Thymus (tissue), 11 donors: ENCODE results near the gene FAM180B. TPM values are rescaled to one million over a fixed set of nuclear protein-coding genes. Genes with fewer than 3 reads are reported as not detected.

ENCODE experiments used
- DNase-seq, 9 donors: peaks; one replicate each; pipeline ENCODE4 v3.0.0-alpha.2; 2013; ENCODE audit warnings: low spot score in 9 of 9, low read depth in 6 of 9, missing footprints in 1 of 9
- H3K27ac ChIP-seq, 2 donors: one replicate each; pipeline ENCODE4 v1.5.1; 2013; ENCODE audit warnings: control low read depth in 1 of 2, low read depth in 1 of 2, low read length in 1 of 2, mild to moderate bottlenecking in 1 of 2, moderate library complexity in 1 of 2
- H3K27me3 ChIP-seq, 2 donors: one replicate each; pipeline ENCODE4 v1.5.1; 2013; ENCODE audit warnings: low read length in 1 of 2; ENCODE audit not compliant: control insufficient read depth in 2 of 2, insufficient read depth in 1 of 2
- H3K36me3 ChIP-seq, 2 donors: one replicate each; pipeline ENCODE4 v1.5.1; 2013; ENCODE audit warnings: low read length in 1 of 2, mild to moderate bottlenecking in 1 of 2, moderate library complexity in 1 of 2; ENCODE audit not compliant: control insufficient read depth in 2 of 2, insufficient read depth in 2 of 2
- H3K4me1 ChIP-seq, 2 donors: one replicate each; pipeline ENCODE4 v1.5.1; 2013; ENCODE audit warnings: low read length in 2 of 2; ENCODE audit not compliant: control insufficient read depth in 2 of 2, insufficient read depth in 2 of 2
- H3K4me3 ChIP-seq, 2 donors: one replicate each; pipeline ENCODE4 v1.5.1; 2013; ENCODE audit warnings: low read length in 2 of 2, control low read depth in 1 of 2, mild to moderate bottlenecking in 1 of 2
- H3K9me3 ChIP-seq, 2 donors: one replicate each; pipeline ENCODE4 v1.5.1; 2013; ENCODE audit warnings: low read length in 1 of 2, mild to moderate bottlenecking in 1 of 2; ENCODE audit not compliant: control insufficient read depth in 2 of 2, insufficient read depth in 1 of 2
- WGBS: extraction: QIAGEN DNeasy Blood & Tissue Kit; methylation state at CpG from one replicate; pipeline ENCODE4 v1.1.7; 2013; 5-methylcytosine and 5-hydroxymethylcytosine counted together
- polyA plus RNA-seq: library from polyadenylated mRNA; stranded (reverse); fragments of 200-250 nt; gene quantifications from one replicate; pipeline ENCODE4 v1.2.3, GENCODE V29; 2013
- total RNA-seq: library from RNA; stranded (reverse); fragments of 120-200 nt; gene quantifications from one replicate; pipeline ENCODE4 v1.2.4, GENCODE V29; 2013
- donor health status: healthy.

The FAM180B gene
- total and polyA plus RNA-seq, 2 donors = 0.09 TPM; not detected in 1

- DNase-seq = no peak
- H3K9me3 ChIP-seq = no peaks in the 10 kb centered on the region
- whole genome bisulfite sequencing = 94% methylated on average over 4 of the region's 4 CpGs
- H3K4me3 ChIP-seq = no peak overlapping the region
- H3K4me1 ChIP-seq = no peaks in the 10 kb centered on the region
- H3K27ac ChIP-seq = no peak overlapping the region
- H3K36me3 ChIP-seq = no peaks in the 10 kb centered on the region
- H3K27me3 ChIP-seq = peaks cover 4 to 5% of the 10 kb centered on the region in 2 donors
Measured at GRCh38 chr11:47599902-47600301, 13.4 kb downstream of the FAM180B start.

- WGBS = 98% methylated on average over 4 of the region's 4 CpGs
- Histone ChIP-seq H3K27ac (no peak overlapping the region), H3K27me3 (no peaks in the 10 kb centered on the region), H3K4me1 (no peaks in the 10 kb centered on the region), H3K36me3 (peaks cover 0 to 2% of the 10 kb centered on the region in 2 donors), H3K4me3 (no peak overlapping the region), H3K9me3 (no peaks in the 10 kb centered on the region)
- DNase-seq = no peak
Measured at GRCh38 chr11:47603295-47603694, 16.8 kb downstream of the FAM180B start.

DNA sequence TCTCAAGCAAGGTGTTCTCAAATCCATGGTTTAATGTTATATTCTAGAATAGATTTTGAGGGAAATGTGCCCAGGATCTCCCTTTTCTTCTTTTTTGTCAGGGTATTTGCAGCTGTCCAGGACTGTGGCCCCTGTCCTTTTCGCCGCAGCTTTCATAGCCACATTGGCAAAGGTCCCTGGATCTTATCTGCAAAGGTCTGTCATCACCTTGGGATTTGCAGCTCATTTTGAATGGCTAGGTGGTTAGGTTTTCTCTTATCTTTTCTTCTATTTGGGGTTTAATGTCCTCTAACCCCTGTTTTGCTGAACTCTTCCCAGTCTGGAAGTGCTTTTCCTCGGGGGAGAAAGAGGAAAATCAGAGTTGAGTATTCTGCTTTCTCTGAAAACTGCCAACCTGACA is 19.4 kb downstream of the FAM180B start:
- peaks cover under 1 to 4% of the 10 kb centered on the region in 2 donors for H3K36me3 ChIP-seq
- H3K27ac ChIP-seq = no peak overlapping the region
- no peak overlapping the region for H3K4me3 ChIP-seq
- 97% methylated on average over 3 of the region's 3 CpGs for WGBS
- H3K27me3 ChIP-seq = no peaks in the 10 kb centered on the region
- no peaks in the 10 kb centered on the region for H3K4me1 ChIP-seq
- DNase-seq = no peak
- no peaks in the 10 kb centered on the region for H3K9me3 ChIP-seq

DNA sequence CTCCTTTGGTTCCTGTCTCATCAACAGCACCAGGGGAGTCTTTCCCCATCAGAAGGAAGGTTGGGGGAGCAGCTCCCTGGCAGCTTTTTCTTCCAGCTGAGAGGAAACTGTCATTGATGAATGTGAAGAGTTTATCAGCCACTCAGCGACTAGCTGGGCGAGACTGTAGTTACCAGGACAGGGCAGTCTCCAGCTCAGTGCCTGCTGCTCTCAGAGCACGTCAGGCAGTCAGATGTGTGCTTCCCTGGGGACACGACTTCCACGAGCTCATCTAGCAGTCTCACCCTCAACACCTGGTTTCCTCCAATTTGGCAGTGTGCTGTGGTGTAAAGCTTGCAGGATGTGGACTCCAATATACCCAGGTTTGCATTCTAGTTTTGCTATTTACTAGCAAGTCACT is 20.3 kb downstream of the FAM180B start:
- Histone ChIP-seq H3K4me3 (no peak overlapping the region), H3K4me1 (no peaks in the 10 kb centered on the region), H3K36me3 (peaks cover 6 to 7% of the 10 kb centered on the region in 2 donors), H3K9me3 (no peaks in the 10 kb centered on the region), H3K27me3 (no peaks in the 10 kb centered on the region), H3K27ac (no peak overlapping the region)
- 52% methylated on average over 5 of the region's 5 CpGs for WGBS
- no peak for DNase-seq

DNA sequence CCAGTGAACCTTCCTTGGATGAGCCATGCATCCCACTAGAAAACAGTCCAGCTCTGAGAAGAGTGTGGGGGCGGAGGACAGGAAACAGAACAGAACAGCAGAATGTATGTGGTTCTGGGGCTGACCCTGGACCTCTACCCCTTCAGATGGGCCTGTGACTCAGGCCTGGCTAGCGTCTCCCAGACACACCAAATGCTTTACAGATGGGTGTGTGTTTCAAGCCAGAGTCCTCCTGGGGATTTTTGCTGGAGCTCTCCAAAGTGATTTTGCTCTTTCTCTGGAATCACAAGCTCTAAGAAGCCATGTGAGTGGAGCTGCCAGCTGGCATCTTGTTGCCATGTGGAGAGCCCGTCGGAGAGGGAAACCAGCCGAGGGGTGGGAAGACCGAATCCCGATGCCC is 20.9 kb downstream of the FAM180B start:
- Histone ChIP-seq H3K36me3 (peaks cover 6 to 7% of the 10 kb centered on the region in 2 donors), H3K4me1 (no peaks in the 10 kb centered on the region), H3K27ac (no peak overlapping the region), H3K4me3 (no peak overlapping the region), H3K9me3 (no peaks in the 10 kb centered on the region), H3K27me3 (no peaks in the 10 kb centered on the region)
- 95% methylated on average over 7 of the region's 7 CpGs for WGBS
- no peak for DNase-seq

- H3K27me3 ChIP-seq = no peaks in the 10 kb centered on the region
- peaks cover 6 to 7% of the 10 kb centered on the region in 2 donors for H3K36me3 ChIP-seq
- H3K9me3 ChIP-seq = no peaks in the 10 kb centered on the region
- no peak overlapping the region for H3K27ac ChIP-seq
- no peak overlapping the region for H3K4me3 ChIP-seq
- no peaks in the 10 kb centered on the region for H3K4me1 ChIP-seq
- DNase-seq = no peak
- WGBS = 72% methylated on average over 3 of the region's 3 CpGs
Measured at GRCh38 chr11:47609675-47610074, 23.2 kb downstream of the FAM180B start.

DNA sequence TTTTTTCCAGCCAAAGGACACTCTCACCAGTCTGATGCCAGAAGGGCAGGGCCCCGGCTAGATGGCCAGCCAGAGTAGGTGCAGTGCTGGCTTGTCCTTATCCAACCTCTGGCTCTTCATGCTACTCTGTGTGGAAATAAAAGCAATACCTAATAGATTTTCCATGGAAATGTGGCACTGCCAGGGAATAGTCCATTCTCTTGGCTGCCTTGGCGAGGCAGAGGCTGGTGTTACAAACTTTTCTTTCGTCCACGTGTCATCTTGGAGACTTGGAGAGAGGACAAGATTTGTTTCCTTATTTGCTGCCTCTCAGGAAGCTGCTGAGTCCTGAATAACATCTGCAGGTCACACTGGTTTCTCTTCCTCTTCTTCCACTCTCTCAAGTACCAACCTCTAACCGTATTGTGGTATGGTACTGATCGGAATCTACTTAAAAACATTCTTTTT is 24.9 kb downstream of the FAM180B start:
- Histone ChIP-seq H3K4me1 (no peaks in the 10 kb centered on the region), H3K27ac (no peak overlapping the region), H3K27me3 (no peaks in the 10 kb centered on the region), H3K36me3 (peaks cover 6 to 7% of the 10 kb centered on the region in 2 donors), H3K9me3 (no peaks in the 10 kb centered on the region), H3K4me3 (no peak overlapping the region)
- DNase-seq = no peak
- WGBS = 43% methylated on average over 6 of the region's 6 CpGs

GRCh38 chr11:47615249-47615648 is 28.8 kb downstream of the FAM180B start:
- H3K4me1 ChIP-seq = no peaks in the 10 kb centered on the region

GRCh38 chr11:47616726-47617416 is 30.4 kb downstream of the FAM180B start:
- Histone ChIP-seq H3K36me3 (peaks cover 12 to 37% of the 10 kb centered on the region in 2 donors), H3K27ac (no peak overlapping the region), H3K4me3 (no peak overlapping the region), H3K27me3 (no peaks in the 10 kb centered on the region), H3K4me1 (no peaks in the 10 kb centered on the region), H3K9me3 (no peaks in the 10 kb centered on the region)
- DNase-seq = peak in 3 of 9 donors; percentile 19 to 53 (median 40)
- 87% methylated on average over 10 of the region's 10 CpGs for WGBS

More at GRCh38 chr11:47615249-47615648, 28.8 kb downstream of the FAM180B start:
- no peak overlapping the region for H3K27ac ChIP-seq
- no peak overlapping the region for H3K4me3 ChIP-seq
- no peaks in the 10 kb centered on the region for H3K27me3 ChIP-seq
- H3K36me3 ChIP-seq = peaks cover 11 to 30% of the 10 kb centered on the region in 2 donors
- H3K9me3 ChIP-seq = no peaks in the 10 kb centered on the region
- DNase-seq = no peak
